ENCODE results near the gene HMX1.

GRCh38 chr4:8913858-8914460 is 42.3 kb upstream of the HMX1 start:
- TF ChIP-seq EZH2 (IDR thresholded peaks at IDR 0.05; ENCODE audit: borderline replicate concordance, insufficient read depth, low read depth, low read length, poor library complexity, severe bottlenecking) (no peak), CTCF (IDR thresholded peaks at IDR 0.05) (no peak)

Data from B cell (primary cell).